ENCODE results near the gene UBR2. TPM values are rescaled to one million over a fixed set of nuclear protein-coding genes. Genes with fewer than 3 reads are reported as not detected.
"Not testable (repeated sequence)": the region's sequence is repeated elsewhere in the genome, so short reads cannot be mapped to it uniquely, and the experiment has no call there.

Gene UBR2
- total RNA-seq, 2 donors from 2014 or later = 21.6 to 22.5 TPM

DNA sequence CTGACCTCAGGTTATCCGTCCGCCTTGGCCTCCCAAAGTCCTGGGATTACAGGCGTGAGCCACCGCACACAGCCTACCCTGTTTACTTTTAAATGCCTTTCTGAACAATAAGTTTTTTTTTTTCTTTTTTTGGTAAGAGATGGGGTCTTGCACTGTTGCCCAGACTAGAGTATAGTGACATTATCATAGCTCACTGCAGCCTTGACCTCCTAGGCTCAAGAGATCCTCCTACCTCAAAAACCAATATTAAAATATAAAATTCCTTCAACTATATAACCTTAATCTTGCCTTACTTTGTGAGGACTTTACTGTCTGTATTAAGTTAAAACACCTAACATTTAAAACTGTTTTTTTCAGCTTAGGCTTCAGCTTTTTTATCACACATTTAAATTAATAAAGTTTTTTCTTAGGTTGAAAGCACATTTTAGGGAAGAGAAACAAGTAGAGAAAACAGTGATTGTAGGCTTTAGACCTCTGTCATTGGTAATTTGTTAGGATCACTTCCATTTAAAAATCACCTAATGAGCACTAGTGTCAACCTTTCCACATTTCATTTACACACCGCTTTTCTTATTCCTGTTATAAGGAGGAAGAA, 2.9 kb downstream of the UBR2 start:
- TF ChIP-seq, protein P1, sequence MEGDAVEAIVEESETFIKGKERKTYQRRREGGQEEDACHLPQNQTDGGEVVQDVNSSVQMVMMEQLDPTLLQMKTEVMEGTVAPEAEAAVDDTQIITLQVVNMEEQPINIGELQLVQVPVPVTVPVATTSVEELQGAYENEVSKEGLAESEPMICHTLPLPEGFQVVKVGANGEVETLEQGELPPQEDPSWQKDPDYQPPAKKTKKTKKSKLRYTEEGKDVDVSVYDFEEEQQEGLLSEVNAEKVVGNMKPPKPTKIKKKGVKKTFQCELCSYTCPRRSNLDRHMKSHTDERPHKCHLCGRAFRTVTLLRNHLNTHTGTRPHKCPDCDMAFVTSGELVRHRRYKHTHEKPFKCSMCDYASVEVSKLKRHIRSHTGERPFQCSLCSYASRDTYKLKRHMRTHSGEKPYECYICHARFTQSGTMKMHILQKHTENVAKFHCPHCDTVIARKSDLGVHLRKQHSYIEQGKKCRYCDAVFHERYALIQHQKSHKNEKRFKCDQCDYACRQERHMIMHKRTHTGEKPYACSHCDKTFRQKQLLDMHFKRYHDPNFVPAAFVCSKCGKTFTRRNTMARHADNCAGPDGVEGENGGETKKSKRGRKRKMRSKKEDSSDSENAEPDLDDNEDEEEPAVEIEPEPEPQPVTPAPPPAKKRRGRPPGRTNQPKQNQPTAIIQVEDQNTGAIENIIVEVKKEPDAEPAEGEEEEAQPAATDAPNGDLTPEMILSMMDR (conservative IDR thresholded peaks at IDR 0.05) = no peak
- Mint-ChIP-seq H3K4me3 (no peak overlapping the region), H3K27me3 (ENCODE audit: insufficient read depth) (peaks cover 2% of the 10 kb centered on the region), H3K36me3 (ENCODE audit: low read depth) (peaks cover 25% of the 10 kb centered on the region), H3K9me3 (no peaks in the 10 kb centered on the region), H3K4me1 (peaks cover 6% of the 10 kb centered on the region), H3K27ac (no peak overlapping the region)
- Histone ChIP-seq H3K27ac (ENCODE audit: low read depth, low read length) (no peak overlapping the region), H3K27me3 (ENCODE audit: control insufficient read depth, insufficient read depth, low read length, poor library complexity, severe bottlenecking) (no peaks in the 10 kb centered on the region), H3K4me3 (ENCODE audit: low read length) (no peak overlapping the region), H3K9ac (ENCODE audit: extremely low read depth, low read length, poor library complexity, severe bottlenecking) (no peak overlapping the region), H3K36me3 (ENCODE audit: control insufficient read depth, insufficient read depth, low read length) (peaks cover 3% of the 10 kb centered on the region), H3K4me1 (ENCODE audit: control insufficient read depth, insufficient read depth, low read length) (no peaks in the 10 kb centered on the region), H3K9me3 (ENCODE audit: control insufficient read depth, low read length) (no peaks in the 10 kb centered on the region)
- no peak for DNase-seq
- 86 to 100% methylated on average over 2 to 5 of the region's 5 CpGs for WGBS, 2 experiments (ENCODE audit: insufficient coverage in 1 of 2, insufficient read length in 1 of 2)

DNA sequence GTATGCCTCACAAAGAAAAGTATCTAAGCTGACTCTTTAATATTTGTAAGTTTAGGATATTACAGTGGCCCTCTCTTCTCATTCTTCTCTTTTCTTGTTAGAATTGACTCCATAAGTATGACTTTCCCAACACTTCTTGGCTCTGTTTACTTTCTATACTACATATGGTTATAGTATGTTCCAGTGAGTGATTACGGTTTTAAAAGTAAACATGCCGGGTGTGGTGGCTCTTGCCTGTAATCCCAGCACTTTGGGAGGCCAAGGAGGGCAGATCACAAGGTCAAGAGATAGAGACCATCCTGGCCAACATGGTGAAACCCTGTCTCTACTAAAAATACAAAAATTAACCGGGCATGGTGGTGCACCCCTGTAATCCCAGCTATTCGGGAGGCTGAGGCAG, 3.4 kb downstream of the UBR2 start:
- H3K9me3 Mint-ChIP-seq; H3K27me3 Mint-ChIP-seq (ENCODE audit: insufficient read depth); H3K9ac ChIP-seq (ENCODE audit: extremely low read depth, low read length, poor library complexity, severe bottlenecking); H3K36me3 ChIP-seq (ENCODE audit: control insufficient read depth, insufficient read depth, low read length); DNase-seq; H3K9me3 ChIP-seq (ENCODE audit: control insufficient read depth, low read length); H3K4me1 Mint-ChIP-seq; H3K27ac ChIP-seq (ENCODE audit: low read depth, low read length); H3K27me3 ChIP-seq (ENCODE audit: control insufficient read depth, insufficient read depth, low read length, poor library complexity, severe bottlenecking); H3K4me3 Mint-ChIP-seq; H3K4me3 ChIP-seq (ENCODE audit: low read length); H3K4me1 ChIP-seq (ENCODE audit: control insufficient read depth, insufficient read depth, low read length); H3K27ac Mint-ChIP-seq: not testable (repeated sequence)
- H3K36me3 Mint-ChIP-seq (ENCODE audit: low read depth) = peaks cover 25% of the 10 kb centered on the region
- WGBS, 2 experiments (ENCODE audit: insufficient coverage in 1 of 2, insufficient read length in 1 of 2) = 89 to 98% methylated on average over 4 of the region's 4 CpGs

DNA sequence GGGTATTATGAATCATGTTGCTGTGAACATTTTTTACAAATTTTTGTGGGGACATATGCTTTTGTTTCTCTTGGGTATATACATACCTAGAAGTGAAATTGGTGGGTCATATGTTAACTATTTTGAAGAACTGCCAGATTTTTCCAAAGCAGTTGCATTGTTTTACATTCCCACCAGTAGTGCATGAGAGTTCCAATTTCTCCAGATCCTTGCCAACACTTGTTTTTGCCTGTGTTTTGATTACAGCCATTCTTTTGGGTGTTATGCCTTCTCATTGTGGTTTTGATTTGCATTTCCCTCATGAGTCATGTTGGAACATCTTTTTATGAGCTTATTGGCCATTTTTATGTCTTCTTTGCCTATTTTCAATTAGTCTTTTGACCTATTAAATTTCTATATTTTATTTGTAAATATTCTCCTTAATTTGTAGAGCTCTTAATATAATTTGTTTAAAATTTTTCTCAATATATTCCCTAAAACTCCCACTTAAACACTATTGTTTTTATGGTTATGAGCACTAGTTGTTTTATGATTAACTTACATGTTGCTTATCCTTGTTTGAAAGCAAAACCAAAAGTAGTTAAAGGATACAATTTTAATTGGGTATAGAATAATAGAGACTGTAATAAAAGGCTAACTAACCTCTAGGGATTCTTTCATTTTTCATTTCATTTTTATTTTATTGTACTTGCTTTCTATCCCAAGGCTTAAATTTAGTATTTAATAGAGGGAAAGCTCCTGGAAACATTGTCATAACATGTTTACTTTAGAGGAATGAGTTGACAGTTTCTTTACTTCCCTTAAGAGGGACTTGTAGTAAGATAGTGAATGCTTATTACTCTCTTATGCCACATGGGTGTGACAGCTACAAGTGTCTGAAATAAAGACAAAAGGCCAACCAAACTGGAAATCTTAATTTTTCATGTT, 5.5 kb downstream of the UBR2 start:
- H3K4me1 Mint-ChIP-seq = peaks cover 6% of the 10 kb centered on the region
- Histone ChIP-seq H3K9me3 (ENCODE audit: control insufficient read depth, low read length) (no peaks in the 10 kb centered on the region), H3K27me3 (ENCODE audit: control insufficient read depth, insufficient read depth, low read length, poor library complexity, severe bottlenecking) (no peaks in the 10 kb centered on the region), H3K36me3 (ENCODE audit: control insufficient read depth, insufficient read depth, low read length) (peaks cover 8% of the 10 kb centered on the region), H3K27ac (ENCODE audit: low read depth, low read length) (no peak overlapping the region), H3K4me1 (ENCODE audit: control insufficient read depth, insufficient read depth, low read length) (no peaks in the 10 kb centered on the region), H3K4me3 (ENCODE audit: low read length) (no peak overlapping the region), H3K9ac (ENCODE audit: extremely low read depth, low read length, poor library complexity, severe bottlenecking) (no peak overlapping the region)
- H3K36me3 Mint-ChIP-seq (ENCODE audit: low read depth) = peaks cover 29% of the 10 kb centered on the region
- no peak overlapping the region for H3K4me3 Mint-ChIP-seq
- no peak overlapping the region for H3K27ac Mint-ChIP-seq
- DNase-seq = no peak
- no peaks in the 10 kb centered on the region for H3K27me3 Mint-ChIP-seq (ENCODE audit: insufficient read depth)
- TF ChIP-seq, protein P1 (conservative IDR thresholded peaks at IDR 0.05) = no peak
- H3K9me3 Mint-ChIP-seq = no peaks in the 10 kb centered on the region

Data from endodermal cell (in vitro differentiated cells).